ENCODE results near the gene WDR18. TPM values are rescaled to one million over a fixed set of nuclear protein-coding genes. Genes with fewer than 3 reads are reported as not detected.

Gene WDR18
- total RNA-seq, 1 experiment from 2014 or later: 41.1 TPM

DNA sequence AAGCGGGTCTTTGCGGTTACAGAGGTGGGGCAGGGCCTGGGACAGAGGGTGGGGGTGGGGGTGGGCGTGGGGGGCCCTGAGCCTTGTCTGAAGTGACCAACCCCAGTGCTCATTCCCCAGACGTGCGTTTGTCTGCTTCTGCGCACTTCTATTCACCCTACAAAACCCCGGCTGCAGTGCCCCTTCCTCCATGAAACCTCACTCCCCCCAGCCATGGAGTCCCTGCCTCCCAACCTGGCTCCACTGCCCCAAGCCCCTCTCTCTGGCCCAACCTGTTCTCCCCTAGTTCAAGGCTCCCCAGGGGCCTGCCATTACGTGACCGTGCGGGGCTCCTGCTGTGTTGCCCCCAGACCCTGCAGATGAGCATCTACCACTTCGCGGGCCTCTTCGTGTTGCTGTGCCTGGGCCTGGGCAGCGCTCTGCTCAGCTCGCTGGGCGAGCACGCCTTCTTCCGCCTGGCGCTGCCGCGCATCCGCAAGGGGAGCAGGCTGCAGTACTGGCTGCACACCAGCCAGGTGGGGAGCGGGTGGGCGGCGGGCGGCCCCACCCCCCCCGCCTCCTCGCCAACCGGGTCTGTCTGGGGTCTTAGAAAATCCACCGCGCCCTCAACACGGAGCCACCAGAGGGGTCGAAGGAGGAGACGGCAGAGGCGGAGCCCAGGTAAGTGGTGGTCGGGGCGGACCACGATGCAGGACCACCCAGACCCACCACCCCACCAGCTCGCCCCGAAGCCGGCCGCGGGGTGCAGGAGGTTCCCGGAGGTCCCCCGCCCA is 24.3 kb downstream of the WDR18 start:
- H3K9ac ChIP-seq (ENCODE audit: low read length): no peak overlapping the region
- no peak overlapping the region for H2AFZ ChIP-seq (ENCODE audit: low read length)
- H3K9me2 ChIP-seq (replicated peaks; ENCODE audit: insufficient read depth, low read length): no peaks in the 10 kb centered on the region
- H3K27me3 ChIP-seq (ENCODE audit: low read length): no peaks in the 10 kb centered on the region
- H3K4me3 ChIP-seq (ENCODE audit: low read length): no peak overlapping the region
- 0 out of 2 replicates have a peak, but pooled peaks cover under 1% of the 10 kb centered on the region for H4K20me1 ChIP-seq (ENCODE audit: insufficient read depth, low read depth, low read length)
- H3K27ac ChIP-seq (ENCODE audit: low read length): no peak overlapping the region
- H3K4me1 ChIP-seq (ENCODE audit: low read length): no peaks in the 10 kb centered on the region
- H3K4me2 ChIP-seq (ENCODE audit: low read depth, low read length, poor library complexity, severe bottlenecking): no peak overlapping the region
- no peaks in the 10 kb centered on the region for H3K36me3 ChIP-seq (ENCODE audit: insufficient read depth, low read length)
- DNase-seq: no peak
- no peaks in the 10 kb centered on the region for H3K9me3 ChIP-seq (ENCODE audit: low read length)
- no peaks in the 10 kb centered on the region for H3K79me2 ChIP-seq (ENCODE audit: low read length)

DNA sequence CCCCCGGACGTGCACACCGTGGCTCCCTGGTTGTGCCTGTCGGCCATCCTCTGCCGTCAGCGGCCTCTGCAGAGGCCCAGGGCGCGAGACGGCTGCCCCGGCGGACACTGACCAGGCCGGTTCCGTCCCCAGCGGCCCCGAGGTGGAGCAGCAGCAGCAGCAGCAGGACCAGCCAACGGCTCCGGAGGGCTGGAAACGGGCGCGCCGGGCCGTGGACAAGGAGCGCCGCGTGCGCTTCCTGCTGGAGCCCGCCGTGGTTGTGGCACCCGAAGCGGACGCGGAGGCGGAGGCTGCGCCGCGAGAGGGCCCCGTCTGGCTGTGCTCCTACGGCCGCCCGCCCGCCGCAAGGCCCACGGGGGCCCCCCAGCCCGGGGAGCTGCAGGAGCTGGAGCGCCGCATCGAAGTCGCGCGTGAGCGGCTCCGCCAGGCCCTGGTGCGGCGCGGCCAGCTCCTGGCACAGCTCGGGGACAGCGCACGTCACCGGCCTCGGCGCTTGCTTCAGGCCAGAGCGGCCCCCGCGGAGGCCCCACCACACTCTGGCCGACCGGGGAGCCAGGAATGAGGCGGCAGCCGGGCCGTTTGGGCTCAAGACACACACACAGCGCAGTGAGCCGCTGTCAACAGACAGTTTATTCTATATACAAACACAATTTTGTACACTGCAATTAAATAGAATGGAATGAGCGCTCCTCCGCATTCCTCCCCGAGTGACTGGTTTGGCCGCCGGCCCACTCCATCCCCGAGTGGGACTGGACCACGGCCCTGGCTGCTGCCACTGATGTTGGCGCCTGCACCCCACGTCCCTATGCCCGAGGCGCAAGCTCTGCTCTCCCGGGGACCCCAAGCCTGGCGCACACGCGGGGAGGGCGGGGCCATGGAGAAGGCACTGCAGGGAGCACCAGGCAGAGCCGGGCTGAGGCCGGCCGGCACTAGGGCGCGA is 25.2 kb downstream of the WDR18 start:
- Histone ChIP-seq H3K4me2 (ENCODE audit: low read depth, low read length, poor library complexity, severe bottlenecking) (no peak overlapping the region), H3K9ac (ENCODE audit: low read length) (no peak overlapping the region), H3K27me3 (ENCODE audit: low read length) (no peaks in the 10 kb centered on the region), H3K9me2 (replicated peaks; ENCODE audit: insufficient read depth, low read length) (no peaks in the 10 kb centered on the region), H3K4me3 (ENCODE audit: low read length) (no peak overlapping the region), H3K36me3 (ENCODE audit: insufficient read depth, low read length) (no peaks in the 10 kb centered on the region), H2AFZ (ENCODE audit: low read length) (no peak overlapping the region), H3K4me1 (ENCODE audit: low read length) (no peaks in the 10 kb centered on the region), H3K9me3 (ENCODE audit: low read length) (no peaks in the 10 kb centered on the region), H3K27ac (ENCODE audit: low read length) (no peak overlapping the region), H4K20me1 (ENCODE audit: insufficient read depth, low read depth, low read length) (0 out of 2 replicates have a peak, but pooled peaks cover 7% of the 10 kb centered on the region), H3K79me2 (ENCODE audit: low read length) (no peaks in the 10 kb centered on the region)
- no peak for DNase-seq

DNA sequence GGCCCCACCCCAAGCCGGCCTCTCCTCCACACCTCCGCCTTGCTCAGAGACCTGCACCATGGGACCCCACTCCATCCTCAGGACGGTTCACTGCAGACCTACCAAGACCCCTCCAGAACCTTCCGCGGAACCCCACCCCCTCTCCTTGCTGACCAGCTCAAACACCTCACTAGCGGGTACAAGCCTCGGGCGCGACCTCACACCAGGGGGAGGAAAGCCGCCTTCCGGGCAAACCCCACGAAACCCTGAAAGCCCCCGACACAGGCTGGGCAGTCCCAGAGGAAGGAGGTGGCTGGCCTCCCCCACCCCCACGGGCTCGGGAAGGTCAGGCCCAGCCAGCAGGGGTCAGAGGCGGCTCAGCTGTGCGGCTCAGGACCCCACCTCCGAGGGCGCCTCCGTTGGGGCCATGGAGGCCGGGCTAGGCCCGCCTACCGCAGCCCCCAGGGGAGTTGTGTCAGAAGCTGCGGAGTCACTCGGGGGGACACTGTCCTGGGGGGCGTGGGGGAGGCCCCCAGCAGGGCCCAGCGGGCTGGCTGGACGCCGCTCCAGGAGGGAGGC is 25.9 kb downstream of the WDR18 start:
- no peak for DNase-seq
- Histone ChIP-seq H3K27me3 (ENCODE audit: low read length) (no peaks in the 10 kb centered on the region), H3K9me2 (replicated peaks; ENCODE audit: insufficient read depth, low read length) (no peaks in the 10 kb centered on the region), H3K4me2 (ENCODE audit: low read depth, low read length, poor library complexity, severe bottlenecking) (no peak overlapping the region), H3K9me3 (ENCODE audit: low read length) (no peaks in the 10 kb centered on the region), H3K4me1 (ENCODE audit: low read length) (no peaks in the 10 kb centered on the region), H3K36me3 (ENCODE audit: insufficient read depth, low read length) (no peaks in the 10 kb centered on the region), H3K9ac (ENCODE audit: low read length) (no peak overlapping the region), H4K20me1 (ENCODE audit: insufficient read depth, low read depth, low read length) (peaks cover 12% of the 10 kb centered on the region; the same call in 1 of the 2 replicates), H3K4me3 (ENCODE audit: low read length) (no peak overlapping the region), H2AFZ (ENCODE audit: low read length) (no peak overlapping the region), H3K27ac (ENCODE audit: low read length) (no peak overlapping the region), H3K79me2 (ENCODE audit: low read length) (peaks cover 6% of the 10 kb centered on the region)

DNA sequence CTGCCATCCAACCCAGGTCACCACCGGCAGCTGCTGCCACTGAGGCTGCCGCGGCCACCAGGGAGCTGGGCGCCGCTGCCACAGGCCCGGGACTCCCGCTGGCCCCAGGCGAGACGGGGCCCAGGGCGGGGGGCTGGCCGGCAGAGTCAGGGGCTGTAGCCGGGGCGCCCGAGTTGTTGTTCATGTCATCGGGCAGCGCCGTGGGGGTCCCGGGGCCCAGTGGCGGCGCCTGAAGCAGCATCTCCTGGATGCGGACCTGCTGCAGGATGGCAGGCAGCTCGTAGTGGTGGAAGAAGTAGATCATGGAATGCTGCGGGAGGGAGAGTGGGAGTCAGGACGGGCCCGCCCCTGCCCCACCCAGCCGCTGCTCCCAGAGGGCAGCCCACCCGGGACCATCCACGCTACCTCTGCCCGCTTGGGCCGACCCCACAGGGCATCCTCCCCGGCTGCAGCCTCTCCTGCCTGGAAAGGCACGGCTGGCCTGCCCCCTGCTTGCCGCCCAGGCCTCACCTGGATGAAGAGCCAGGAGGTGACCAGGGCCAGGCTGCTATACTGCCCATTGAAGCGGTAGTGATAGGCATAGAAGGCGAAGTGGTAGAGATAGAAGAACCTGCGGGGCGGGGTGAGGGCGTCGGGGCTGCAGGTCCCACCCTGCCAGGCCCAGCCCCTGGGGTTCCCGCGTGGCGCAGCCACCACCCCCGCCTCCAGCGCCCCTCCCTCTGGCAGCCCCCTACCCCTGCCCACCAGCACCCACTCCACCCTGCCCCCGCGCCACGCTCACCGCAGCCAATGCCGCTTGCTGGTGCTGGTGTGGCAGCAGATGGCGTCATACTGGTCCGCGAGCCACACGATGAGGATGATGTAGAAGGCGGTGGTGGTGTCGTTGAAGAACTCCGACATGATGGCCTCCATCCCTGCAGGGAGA is 26.7 kb downstream of the WDR18 start:
- peaks cover 14% of the 10 kb centered on the region for H3K79me2 ChIP-seq (ENCODE audit: low read length)
- no peak overlapping the region for H3K9ac ChIP-seq (ENCODE audit: low read length)
- H3K4me3 ChIP-seq (ENCODE audit: low read length): no peak overlapping the region
- H3K36me3 ChIP-seq (ENCODE audit: insufficient read depth, low read length): no peaks in the 10 kb centered on the region
- H3K4me1 ChIP-seq (ENCODE audit: low read length): no peaks in the 10 kb centered on the region
- no peak overlapping the region for H2AFZ ChIP-seq (ENCODE audit: low read length)
- H3K4me2 ChIP-seq (ENCODE audit: low read depth, low read length, poor library complexity, severe bottlenecking): no peak overlapping the region
- H3K27me3 ChIP-seq (ENCODE audit: low read length): no peaks in the 10 kb centered on the region
- H3K9me2 ChIP-seq (replicated peaks; ENCODE audit: insufficient read depth, low read length): no peaks in the 10 kb centered on the region
- peaks cover 20% of the 10 kb centered on the region for H4K20me1 ChIP-seq (ENCODE audit: insufficient read depth, low read depth, low read length)
- H3K9me3 ChIP-seq (ENCODE audit: low read length): no peaks in the 10 kb centered on the region
- H3K27ac ChIP-seq (ENCODE audit: low read length): no peak overlapping the region
- DNase-seq: no peak

DNA sequence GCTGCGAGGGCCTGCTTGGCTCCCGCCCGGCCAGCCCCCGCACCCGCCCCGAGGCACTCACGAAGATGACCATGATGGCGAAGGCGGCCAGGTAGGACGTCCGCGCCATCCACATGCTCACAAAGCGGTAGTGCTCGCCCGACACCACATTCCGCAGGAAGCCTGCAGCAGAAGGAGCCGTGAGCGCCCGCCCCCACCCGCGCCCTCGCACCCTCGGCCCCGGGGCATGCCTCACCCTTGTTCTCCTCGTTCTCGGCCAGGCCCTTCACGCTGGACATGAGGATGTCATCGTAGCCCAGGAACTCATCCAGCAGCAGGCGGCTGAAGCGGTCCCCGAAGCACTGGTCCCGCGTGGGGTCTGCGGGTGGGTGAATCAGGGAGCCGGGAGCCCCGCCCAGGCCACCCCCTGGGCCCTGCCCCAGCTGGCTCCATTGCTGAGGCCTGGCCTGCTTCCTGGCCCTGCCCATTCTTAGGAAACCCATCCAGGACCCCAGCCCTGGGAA is 27.7 kb downstream of the WDR18 start:
- peaks cover 30% of the 10 kb centered on the region for H4K20me1 ChIP-seq (ENCODE audit: insufficient read depth, low read depth, low read length)
- H3K27me3 ChIP-seq (ENCODE audit: low read length): no peaks in the 10 kb centered on the region
- H3K9me3 ChIP-seq (ENCODE audit: low read length): no peaks in the 10 kb centered on the region
- H3K4me3 ChIP-seq (ENCODE audit: low read length): no peak overlapping the region
- H3K27ac ChIP-seq (ENCODE audit: low read length): no peak overlapping the region
- H3K4me2 ChIP-seq (ENCODE audit: low read depth, low read length, poor library complexity, severe bottlenecking): no peak overlapping the region
- H3K9me2 ChIP-seq (replicated peaks; ENCODE audit: insufficient read depth, low read length): no peaks in the 10 kb centered on the region
- H3K79me2 ChIP-seq (ENCODE audit: low read length): peaks cover 25% of the 10 kb centered on the region
- no peaks in the 10 kb centered on the region for H3K36me3 ChIP-seq (ENCODE audit: insufficient read depth, low read length)
- H3K4me1 ChIP-seq (ENCODE audit: low read length): peaks cover 7% of the 10 kb centered on the region
- no peak overlapping the region for H2AFZ ChIP-seq (ENCODE audit: low read length)
- DNase-seq: no peak
- H3K9ac ChIP-seq (ENCODE audit: low read length): no peak overlapping the region

DNA sequence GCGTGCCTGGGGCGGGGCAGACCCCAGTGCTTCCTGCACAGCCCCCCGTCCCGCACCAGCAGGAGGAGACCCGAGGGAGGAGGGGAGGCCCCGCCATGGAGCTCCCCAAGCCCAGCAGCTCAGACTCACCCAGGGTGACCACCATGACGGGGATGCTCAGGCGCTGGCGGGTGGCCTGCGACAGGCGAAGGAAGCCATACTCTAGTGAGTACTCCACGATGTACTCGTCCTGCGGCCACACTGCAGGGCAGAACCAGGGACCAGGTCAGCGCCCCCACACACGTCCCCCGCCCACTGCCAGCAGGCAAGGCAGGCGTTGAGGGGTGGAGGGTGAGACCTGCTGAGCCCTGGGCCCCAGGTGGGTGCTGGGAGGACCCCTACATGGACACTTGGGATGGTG is 28.2 kb downstream of the WDR18 start:
- no peak for DNase-seq
- no peak overlapping the region for H3K9ac ChIP-seq (ENCODE audit: low read length)
- peaks cover 29% of the 10 kb centered on the region for H3K79me2 ChIP-seq (ENCODE audit: low read length)
- H3K4me2 ChIP-seq (ENCODE audit: low read depth, low read length, poor library complexity, severe bottlenecking): no peak overlapping the region
- peaks cover 35% of the 10 kb centered on the region for H4K20me1 ChIP-seq (ENCODE audit: insufficient read depth, low read depth, low read length)
- no peaks in the 10 kb centered on the region for H3K9me2 ChIP-seq (replicated peaks; ENCODE audit: insufficient read depth, low read length)
- H3K4me1 ChIP-seq (ENCODE audit: low read length): peaks cover 12% of the 10 kb centered on the region
- H3K9me3 ChIP-seq (ENCODE audit: low read length): no peaks in the 10 kb centered on the region
- H3K4me3 ChIP-seq (ENCODE audit: low read length): no peak overlapping the region
- H3K27me3 ChIP-seq (ENCODE audit: low read length): no peaks in the 10 kb centered on the region
- H3K27ac ChIP-seq (ENCODE audit: low read length): no peak overlapping the region
- H2AFZ ChIP-seq (ENCODE audit: low read length): no peak overlapping the region
- H3K36me3 ChIP-seq (ENCODE audit: insufficient read depth, low read length): no peaks in the 10 kb centered on the region

DNA sequence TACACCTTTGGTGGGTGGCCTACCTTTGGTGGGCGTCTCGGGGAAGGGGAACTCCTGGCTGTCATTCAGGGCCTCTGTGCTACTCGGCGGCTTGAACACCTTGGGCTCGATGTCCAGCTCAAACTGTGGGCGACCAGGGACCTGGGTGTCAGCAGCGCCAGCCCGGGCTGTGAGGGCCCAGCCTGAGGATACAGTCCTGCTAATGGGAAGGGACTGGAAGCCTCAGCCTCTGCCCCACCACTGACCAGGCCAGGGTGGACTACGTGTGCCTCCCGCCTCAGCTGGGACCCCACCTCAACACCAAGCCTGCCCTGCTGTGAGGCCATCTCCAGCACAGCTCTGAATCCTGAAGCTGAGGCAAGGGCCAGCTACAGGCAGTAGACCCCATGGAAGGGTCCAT is 29.1 kb downstream of the WDR18 start:
- H3K79me2 ChIP-seq (ENCODE audit: low read length): peaks cover 38% of the 10 kb centered on the region
- H3K4me1 ChIP-seq (ENCODE audit: low read length): peaks cover 20% of the 10 kb centered on the region
- H3K36me3 ChIP-seq (ENCODE audit: insufficient read depth, low read length): no peaks in the 10 kb centered on the region
- no peak overlapping the region for H3K4me3 ChIP-seq (ENCODE audit: low read length)
- no peak overlapping the region for H3K27ac ChIP-seq (ENCODE audit: low read length)
- H3K27me3 ChIP-seq (ENCODE audit: low read length): no peaks in the 10 kb centered on the region
- H2AFZ ChIP-seq (ENCODE audit: low read length): no peak overlapping the region
- no peaks in the 10 kb centered on the region for H3K9me2 ChIP-seq (replicated peaks; ENCODE audit: insufficient read depth, low read length)
- H3K9ac ChIP-seq (ENCODE audit: low read length): no peak overlapping the region
- H4K20me1 ChIP-seq (ENCODE audit: insufficient read depth, low read depth, low read length): peaks cover 44% of the 10 kb centered on the region
- no peaks in the 10 kb centered on the region for H3K9me3 ChIP-seq (ENCODE audit: low read length)
- no peak overlapping the region for H3K4me2 ChIP-seq (ENCODE audit: low read depth, low read length, poor library complexity, severe bottlenecking)
- DNase-seq: no peak

Data from Karpas-422 (cell line).